ENCODE measurements around the gene OR2B2.
"Not testable (repeated sequence)": the region's sequence is repeated elsewhere in the genome, so short reads cannot be mapped to it uniquely, and the experiment has no call there.

Gene OR2B2

GRCh38 chr6:27902335-27903314, 9.6 kb downstream of the OR2B2 start:
- no peak for TF ChIP-seq CTCF (IDR thresholded peaks at IDR 0.05; ENCODE audit: low read depth, low read length, missing control alignments)
- no peaks in the 10 kb centered on the region for H3K27me3 ChIP-seq (replicated peaks)
- peak overlapping the region; percentile 71 for H3K4me3 ChIP-seq (ENCODE audit: low read depth, low read length)
- peak overlapping the region; percentile 29 for H3K27ac ChIP-seq
- in situ Hi-C loops (cut with HindIII; ENCODE audit: low pct_ligation_motif_present, low sequenced_read_pairs): no loop called here
- H3K36me3 ChIP-seq (replicated peaks): no peaks in the 10 kb centered on the region
- DNase-seq: peak; percentile 85

GRCh38 chr6:27901801-27902200, 10.4 kb downstream of the OR2B2 start:
- in situ Hi-C loops (cut with HindIII; ENCODE audit: low pct_ligation_motif_present, low sequenced_read_pairs): no loop called here
- no peak overlapping the region for H3K27ac ChIP-seq
- H3K4me3 ChIP-seq (ENCODE audit: low read depth, low read length): no peak overlapping the region
- H3K36me3 ChIP-seq (replicated peaks): no peaks in the 10 kb centered on the region
- no peak for TF ChIP-seq CTCF (IDR thresholded peaks at IDR 0.05; ENCODE audit: low read depth, low read length, missing control alignments)
- no peak for DNase-seq
- H3K27me3 ChIP-seq (replicated peaks): no peaks in the 10 kb centered on the region

DNA sequence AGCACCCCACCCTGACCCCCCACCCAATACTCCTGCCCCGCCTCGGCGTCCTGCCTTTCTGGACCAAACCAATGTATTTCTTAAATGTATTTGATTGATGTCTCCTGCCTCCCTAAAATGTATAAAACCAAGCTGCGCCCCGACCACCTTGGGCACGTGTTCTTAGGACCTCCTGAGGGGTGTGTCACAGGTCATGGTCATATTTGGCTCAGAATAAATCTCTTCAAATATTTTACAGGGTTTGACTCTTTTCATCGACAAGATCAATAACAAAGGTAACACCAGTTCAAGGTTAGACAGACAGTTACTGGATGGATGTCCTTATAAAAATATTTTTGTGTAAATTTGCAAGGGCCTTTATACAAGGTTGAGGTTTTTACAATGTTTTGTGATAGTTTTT, 12.0 kb downstream of the OR2B2 start:
- H3K36me3 ChIP-seq (replicated peaks); in situ Hi-C loops (cut with HindIII; ENCODE audit: low pct_ligation_motif_present, low sequenced_read_pairs); H3K27me3 ChIP-seq (replicated peaks); H3K4me3 ChIP-seq (ENCODE audit: low read depth, low read length); DNase-seq; H3K27ac ChIP-seq: not testable (repeated sequence)

DNA sequence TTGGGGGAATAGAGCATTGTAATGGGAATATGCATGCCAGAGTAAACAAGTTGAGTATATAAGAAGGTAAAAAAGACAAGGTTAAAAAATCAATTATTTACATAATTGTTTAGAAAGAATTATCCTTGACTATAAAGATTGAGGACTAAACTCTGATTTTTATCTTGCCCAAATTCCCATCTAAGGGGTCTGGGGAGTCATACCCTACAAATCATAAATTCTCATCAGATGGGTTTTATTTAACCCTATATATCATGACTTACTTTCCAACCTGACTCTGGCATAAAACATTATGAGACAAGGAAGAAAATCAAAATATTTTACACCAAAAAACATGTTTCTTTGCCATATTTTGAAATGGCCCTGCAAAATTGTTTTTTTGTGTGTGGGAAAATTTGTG, 12.7 kb downstream of the OR2B2 start:
- DNase-seq: no peak

DNA sequence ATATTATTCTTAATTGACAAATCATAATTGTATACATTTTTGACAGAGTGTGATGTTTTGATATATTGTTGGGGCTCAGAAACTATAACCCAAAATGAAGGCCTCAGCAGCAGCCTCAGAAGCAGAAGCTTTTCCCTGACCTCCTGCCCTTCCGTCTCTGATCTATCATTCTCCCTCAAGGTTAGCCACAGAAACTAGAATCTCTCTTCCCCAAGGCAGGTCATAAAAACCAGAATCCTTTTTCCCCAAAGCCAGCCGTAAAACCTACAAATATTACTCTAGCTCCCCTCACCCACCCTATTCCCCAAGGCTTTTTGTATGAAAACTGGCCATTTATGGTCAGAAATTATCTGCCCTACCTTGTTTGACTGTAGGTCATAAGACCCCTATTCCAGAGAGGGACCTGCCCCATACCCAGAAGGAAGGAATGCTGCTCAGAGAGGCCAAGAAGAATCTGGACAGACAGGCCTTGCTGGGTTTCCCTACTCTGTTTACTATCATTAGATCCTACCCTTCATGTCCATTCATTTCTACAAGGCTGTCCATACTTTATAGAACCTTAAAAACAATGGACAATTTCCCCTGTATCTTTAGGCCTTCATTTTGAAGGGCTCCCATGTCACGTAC, 14.5 kb downstream of the OR2B2 start:
- Histone ChIP-seq H3K4me3 (ENCODE audit: low read depth, low read length) (no peak overlapping the region), H3K27ac (no peak overlapping the region), H3K27me3 (replicated peaks) (no peaks in the 10 kb centered on the region), H3K36me3 (replicated peaks) (no peaks in the 10 kb centered on the region)
- DNase-seq: no peak
- no peak for TF ChIP-seq CTCF (IDR thresholded peaks at IDR 0.05; ENCODE audit: low read depth, low read length, missing control alignments)
- in situ Hi-C loops (cut with HindIII; ENCODE audit: low pct_ligation_motif_present, low sequenced_read_pairs): no loop called here

More for the DNA sequence above, 12.7 kb downstream of the OR2B2 start:
- in situ Hi-C loops (cut with HindIII; ENCODE audit: low pct_ligation_motif_present, low sequenced_read_pairs): no loop called here
- no peaks in the 10 kb centered on the region for H3K36me3 ChIP-seq (replicated peaks)
- no peaks in the 10 kb centered on the region for H3K27me3 ChIP-seq (replicated peaks)
- no peak for TF ChIP-seq CTCF (IDR thresholded peaks at IDR 0.05; ENCODE audit: low read depth, low read length, missing control alignments)
- H3K4me3 ChIP-seq (ENCODE audit: low read depth, low read length): no peak overlapping the region
- H3K27ac ChIP-seq: no peak overlapping the region

DNA sequence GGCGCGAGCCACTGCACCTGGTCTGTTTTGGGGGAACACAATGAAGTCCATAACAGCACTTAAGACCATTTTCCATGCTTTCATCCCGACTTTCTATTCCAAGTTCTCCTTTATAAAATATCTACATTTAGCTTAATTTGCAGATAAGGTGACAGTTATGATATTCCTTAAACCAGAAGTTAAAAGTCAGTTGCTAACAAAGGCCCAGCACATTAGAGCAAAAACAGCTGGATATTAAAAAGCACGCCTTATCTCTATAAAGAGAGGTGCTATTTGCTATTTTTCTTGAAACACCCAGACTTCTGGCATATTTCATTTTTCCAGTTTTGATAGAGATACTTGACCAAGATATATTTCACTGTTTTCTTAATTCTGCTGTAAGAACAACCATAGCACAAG, 15.8 kb downstream of the OR2B2 start:
- in situ Hi-C loops (cut with HindIII; ENCODE audit: low pct_ligation_motif_present, low sequenced_read_pairs): no loop called here
- DNase-seq: no peak
- H3K4me3 ChIP-seq (ENCODE audit: low read depth, low read length): no peak overlapping the region
- H3K27ac ChIP-seq: no peak overlapping the region
- H3K36me3 ChIP-seq (replicated peaks): no peaks in the 10 kb centered on the region
- H3K27me3 ChIP-seq (replicated peaks): no peaks in the 10 kb centered on the region
- TF ChIP-seq CTCF (IDR thresholded peaks at IDR 0.05; ENCODE audit: low read depth, low read length, missing control alignments): no peak

Data from brain microvascular endothelial cell (primary cell).